ENCODE data around the gene TAF4. TPM values are rescaled to one million over a fixed set of nuclear protein-coding genes. Genes with fewer than 3 reads are reported as not detected.

Gene TAF4
- total RNA-seq, 1 donor from 2014 or later = 6.5 TPM

GRCh38 chr20:61927826-61928541 is 137.7 kb downstream of the TAF4 start:
- FAIRE-seq = no peak
- DNase-seq (ENCODE audit: low spot score in 2 of 2) = no peak

- no peak for FAIRE-seq
- no peak for DNase-seq (ENCODE audit: low spot score in 2 of 2)
Observed at GRCh38 chr20:61927193-61927825, 138.4 kb downstream of the TAF4 start.

- DNase-seq (ENCODE audit: low spot score in 2 of 2) = no peak
- no peak for FAIRE-seq
Observed at GRCh38 chr20:61926796-61927192, 138.9 kb downstream of the TAF4 start.

- no peak for DNase-seq (ENCODE audit: low spot score in 2 of 2)
Observed at GRCh38 chr20:61926253-61926613, 139.4 kb downstream of the TAF4 start.

GRCh38 chr20:61925555-61926252 is 140.0 kb downstream of the TAF4 start:
- FAIRE-seq (no peak), DNase-seq (ENCODE audit: low spot score in 2 of 2) (no peak)

More at GRCh38 chr20:61926253-61926613, 139.4 kb downstream of the TAF4 start:
- no peak for FAIRE-seq

GRCh38 chr20:61924858-61925554 is 140.7 kb downstream of the TAF4 start:
- no peak for DNase-seq (ENCODE audit: low spot score in 2 of 2)
- FAIRE-seq = no peak

Small RNAs within 50 kb of the gene (small RNA-seq; reads per million reads assigned to genes)
- not detected for gene MIR3195

Other genes starting within 250 kb of the TAF4 start
- 97.8 TPM for gene LSM14B, start 56.6 kb upstream of the TAF4 start, total RNA-seq
- 124 TPM for gene PSMA7, start 77.5 kb upstream of the TAF4 start, total RNA-seq
- gene SS18L1, start 77.9 kb upstream of the TAF4 start, total RNA-seq = 86.0 TPM
- gene MTG2, start 117.1 kb upstream of the TAF4 start, total RNA-seq = 17.5 TPM
- gene HRH3, start 154.4 kb upstream of the TAF4 start, total RNA-seq = 0.82 TPM
- gene OSBPL2, start 172.6 kb upstream of the TAF4 start, total RNA-seq = 42.4 TPM
- 41.2 TPM for gene ADRM1, start 237.1 kb upstream of the TAF4 start, total RNA-seq

All from frontal cortex (tissue), 4 donors.